ENCODE measurements around the gene ZNF22.

ZNF22 gene

GRCh38 chr10:44968500-44969400 lies 32.0 kb upstream of the ZNF22 start:
- TF ChIP-seq CTCF (IDR thresholded peaks at IDR 0.05; ENCODE audit: low read depth, low read length) = no peak
- no peak for DNase-seq (ENCODE audit: low read depth, low spot score)
- H3K4me3 ChIP-seq (ENCODE audit: low read depth, low read length) = no peak overlapping the region
- in situ Hi-C loops (cut with HindIII; ENCODE audit: low sequenced_read_pairs) = no loop called here

DNA sequence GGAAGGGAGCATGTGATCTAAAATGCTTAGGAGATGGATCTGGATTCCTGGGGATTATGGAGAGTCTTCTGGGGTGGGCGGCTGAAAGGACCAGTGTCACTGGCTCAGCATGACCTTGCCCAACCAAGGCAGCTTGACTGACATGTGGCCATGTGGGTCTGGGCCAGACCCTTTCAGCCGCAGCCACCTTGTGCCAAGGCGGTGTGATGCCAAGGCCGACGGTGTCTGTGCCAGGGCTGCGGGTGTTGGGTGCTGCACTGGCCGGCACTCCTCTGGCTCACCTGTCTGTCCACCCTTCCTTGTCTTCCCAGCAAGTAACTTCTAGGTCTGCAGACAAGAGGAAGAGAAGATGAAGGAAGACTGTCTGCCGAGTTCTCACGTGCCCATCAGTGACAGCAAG lies 30.9 kb upstream of the ZNF22 start:
- no peak overlapping the region for H3K4me3 ChIP-seq (ENCODE audit: low read depth, low read length)
- DNase-seq (ENCODE audit: low read depth, low spot score) = no peak
- in situ Hi-C loops (cut with HindIII; ENCODE audit: low sequenced_read_pairs) = no loop called here
- TF ChIP-seq CTCF (IDR thresholded peaks at IDR 0.05; ENCODE audit: low read depth, low read length) = no peak

DNA sequence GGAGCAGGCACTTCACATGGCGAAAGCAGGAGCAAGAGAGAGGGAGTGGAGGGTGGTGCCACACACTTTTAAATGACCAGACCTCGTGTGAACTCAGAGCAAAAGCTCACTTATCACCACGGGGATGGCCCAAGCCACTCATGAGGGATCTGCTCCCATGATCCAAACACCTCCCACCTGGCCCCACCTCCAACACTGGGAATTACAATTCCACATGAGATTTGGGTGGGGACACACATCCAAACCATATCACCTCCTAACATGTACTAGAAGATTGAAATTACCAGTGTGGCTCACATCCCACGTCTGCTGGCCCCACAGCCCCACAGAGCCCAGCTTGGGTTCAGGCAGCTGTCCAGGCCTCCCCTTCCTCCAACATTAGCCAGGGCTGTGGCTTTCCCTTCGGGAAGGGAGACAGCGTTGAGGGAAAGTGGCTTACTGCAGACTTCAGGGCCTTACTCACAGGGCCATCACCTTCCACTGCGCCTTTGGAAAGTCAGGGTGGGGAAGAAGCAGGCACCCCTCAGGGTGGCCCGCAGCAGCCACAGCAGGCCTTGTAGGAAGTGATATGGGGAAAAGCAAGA lies 29.8 kb upstream of the ZNF22 start:
- in situ Hi-C loops (cut with HindIII; ENCODE audit: low sequenced_read_pairs) = no loop called here
- DNase-seq (ENCODE audit: low read depth, low spot score) = no peak
- no peak for TF ChIP-seq CTCF (IDR thresholded peaks at IDR 0.05; ENCODE audit: low read depth, low read length)
- no peak overlapping the region for H3K4me3 ChIP-seq (ENCODE audit: low read depth, low read length)

DNA sequence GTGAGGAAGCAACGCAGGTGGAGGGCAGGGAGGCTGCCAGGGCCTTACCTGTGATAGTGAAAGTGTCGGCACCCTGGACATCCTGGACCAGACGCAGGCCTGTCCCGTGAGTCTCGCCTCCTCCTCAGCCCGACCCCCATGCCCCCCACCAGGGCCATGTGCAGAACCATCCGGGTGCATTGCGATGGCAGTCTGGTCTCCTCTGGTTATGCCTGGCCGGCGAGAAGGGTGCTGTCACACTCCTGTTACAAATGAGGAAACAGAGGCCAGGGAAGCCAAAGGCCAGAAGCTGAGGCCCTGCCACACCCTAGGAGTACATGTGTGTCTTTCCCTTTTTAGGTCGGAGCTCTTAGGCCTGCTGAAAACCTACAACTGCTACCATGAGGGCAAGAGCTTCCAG lies 29.3 kb upstream of the ZNF22 start:
- in situ Hi-C loops (cut with HindIII; ENCODE audit: low sequenced_read_pairs) = no loop called here
- no peak for TF ChIP-seq CTCF (IDR thresholded peaks at IDR 0.05; ENCODE audit: low read depth, low read length)
- no peak overlapping the region for H3K4me3 ChIP-seq (ENCODE audit: low read depth, low read length)
- DNase-seq (ENCODE audit: low read depth, low spot score) = no peak

DNA sequence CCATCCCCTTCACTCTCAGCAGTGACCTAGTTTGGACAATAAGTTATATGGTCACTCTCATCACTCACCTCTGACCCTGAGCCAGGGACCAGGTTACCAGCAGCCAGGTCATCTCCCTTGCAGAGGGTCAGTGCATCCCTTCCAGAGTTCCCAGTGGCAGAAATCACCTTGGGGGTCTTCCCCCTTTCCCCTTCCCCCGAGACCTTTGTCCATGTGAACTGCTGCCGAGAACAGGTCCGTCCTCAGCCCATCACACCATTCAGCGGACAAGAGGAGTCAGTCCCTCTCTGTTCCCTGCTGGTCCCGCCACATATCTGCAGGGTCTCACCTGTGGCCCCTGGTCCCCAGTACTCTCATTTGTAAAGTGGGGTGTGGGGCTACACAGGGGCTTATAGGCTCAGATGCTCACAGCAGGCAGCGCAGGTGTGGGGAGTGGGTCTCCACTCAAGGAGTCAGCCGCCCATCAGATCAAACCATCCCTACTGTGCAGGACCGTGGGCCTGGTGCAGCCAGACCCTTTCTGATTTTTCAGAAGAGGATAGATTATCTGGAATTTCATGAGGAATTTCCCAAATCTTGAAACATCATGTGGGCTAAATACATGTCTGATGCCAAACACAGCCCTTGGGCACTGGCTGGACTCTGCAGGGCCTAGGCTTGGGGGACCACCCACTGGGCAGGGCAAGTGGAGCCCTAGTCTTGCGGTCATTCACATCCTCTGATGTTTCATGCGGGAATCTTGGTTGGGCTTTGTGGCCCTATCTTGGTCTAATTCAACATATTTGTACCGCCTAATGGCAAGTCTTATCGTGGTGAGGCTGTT lies 28.6 kb upstream of the ZNF22 start:
- no peak for TF ChIP-seq CTCF (IDR thresholded peaks at IDR 0.05; ENCODE audit: low read depth, low read length)
- no peak for DNase-seq (ENCODE audit: low read depth, low spot score)
- H3K4me3 ChIP-seq (ENCODE audit: low read depth, low read length) = no peak overlapping the region
- in situ Hi-C loops (cut with HindIII; ENCODE audit: low sequenced_read_pairs) = no loop called here

GRCh38 chr10:44972874-44973306 lies 27.8 kb upstream of the ZNF22 start:
- no peak overlapping the region for H3K4me3 ChIP-seq (ENCODE audit: low read depth, low read length)
- TF ChIP-seq CTCF (IDR thresholded peaks at IDR 0.05; ENCODE audit: low read depth, low read length) = no peak
- no peak for DNase-seq (ENCODE audit: low read depth, low spot score)
- in situ Hi-C loops (cut with HindIII; ENCODE audit: low sequenced_read_pairs) = no loop called here
